Pancreas (tissue), 10 donors: ENCODE results near the gene AP5B1. TPM values are rescaled to one million over a fixed set of nuclear protein-coding genes. Genes with fewer than 3 reads are reported as not detected.

Experiments
- ATAC-seq, 4 donors: fragments of 200-7000 bp; cut with Tn5 transposase; one replicate each; pipeline versions ENCODE4 v1.8.0 to v1.9.1; 2020; ENCODE audit warnings: mild to moderate bottlenecking in 4 of 4, moderate library complexity in 4 of 4
- DNase-seq, 6 donors: peaks; one replicate each; pipeline ENCODE4 v3.0.0-alpha.2; 2020
- FAIRE-seq: peaks from 2 replicates; lab custom pipeline; 2012; peaks lifted over from hg19 to GRCh38; lab: Jason Lieb, UNC
- H3K27ac ChIP-seq, 4 donors: fragments of 200-600 bp; sonication (generic); 1 replicate in 3 of 4; 2 replicates in 1 of 4; pipeline versions ENCODE4 v1.5.0 to v1.8.0; 2020
- H3K27me3 ChIP-seq, 4 donors: fragments of 200-600 bp; one replicate each; pipeline ENCODE4 v1.8.0; 2021
- H3K36me3 ChIP-seq, 3 donors: fragments of 200-600 bp; sonication (generic) in 1 of 3; one replicate each; pipeline versions ENCODE4 v1.5.0 to v1.8.0; 2020 to 2021
- H3K4me1 ChIP-seq, 3 donors: fragments of 200-600 bp; one replicate each; pipeline ENCODE4 v1.8.0; 2021
- H3K4me3 ChIP-seq, 4 donors: fragments of 200-600 bp; sonication (generic) in 2 of 4; one replicate each; pipeline versions ENCODE4 v1.5.0 to v1.8.0; 2020 to 2021
- H3K9me3 ChIP-seq, 4 donors: fragments of 200-600 bp; one replicate each; pipeline ENCODE4 v1.8.0; 2021
- CTCF ChIP-seq, 4 donors: fragments of 200-600 bp; sonication (generic) in 3 of 4; IDR thresholded peaks; one replicate each; pipeline versions ENCODE4 v1.5.0 to v1.8.0; 2021; ENCODE audit warnings: antibody characterized with exemption in 4 of 4
- WGBS, 2 donors: extraction: QIAGEN DNeasy Blood & Tissue Kit; methylation state at CpG; one replicate each; pipeline ENCODE4 v1.1.7; 2013; 5-methylcytosine and 5-hydroxymethylcytosine counted together
- intact Hi-C, 3 donors: fragments of 100-400 bp; cut with DNase I; formaldehyde crosslinking; loops; one replicate each; pipeline versions ENCODE4 v1.11.1 to v1.14.2; 2022
- polyA plus RNA-seq, 2 donors: library from polyadenylated mRNA; stranded (reverse); fragments of 200-250 nt; gene quantifications; one replicate each; pipeline ENCODE4 v1.2.3, GENCODE V29; 2013
- total RNA-seq, 6 donors: library from RNA; stranded (reverse); fragmentation: NEBNext Ultra II Directional in 4 of 6; extraction: Animal tissue kit (Norgen Biotek cat#: 25700) in 4 of 6; gene quantifications; one replicate each; pipeline versions ENCODE4 v1.2.1 to v1.2.4, GENCODE V29; 2021 to 2023
- donor health status: healthy with polysubstance abuse.
- donor health status: DM: no; HTN: no; CAD: no; lungs with moderate emphysema.
- donor health status: DM: no; HTN: no; CAD: no.
- donor health status: control.
- donor health status: control.
- donor health status: Bipolar disorder and iron deficiency.
- donor health status: DM: yes; HTN: yes; CAD: no.
- donor health status: DM: no; HTN: no; CAD: no.
- donor health status: DM: no; HTN: no; CAD: no.
- donor health status: DM: yes; HTN: yes; CAD: no.

Gene AP5B1
- total and polyA plus RNA-seq, 8 donors, result 4.2 to 12.7 (median 11.1) TPM

- H3K27ac ChIP-seq, result peak overlapping the region; percentile 73 to 90 (median 84)
These were observed 632 bp downstream of the AP5B1 start for GRCh38 chr11:65779919-65780769.

GRCh38 chr11:65779669-65779918, 1.2 kb downstream of the AP5B1 start:
- 40 to 49% methylated on average over 9 to 12 of the region's 12 CpGs for WGBS, 2 donors
- TF ChIP-seq CTCF (IDR thresholded peaks at IDR 0.05), result no peak
- DNase-seq (no peak), ATAC-seq (peak; percentile 1 to 7 (median 2)), FAIRE-seq (no peak)
- intact Hi-C loops, result no loop called here
- Histone ChIP-seq H3K27ac (peak overlapping the region in 3 of 4 donors; percentile 73 to 85 (median 84)), H3K36me3 (peaks cover 0 to 6% (median 0%) of the 10 kb centered on the region in 3 donors), H3K9me3 (no peaks in the 10 kb centered on the region), H3K4me1 (peaks cover 11 to 35% (median 19%) of the 10 kb centered on the region in 3 donors), H3K27me3 (no peaks in the 10 kb centered on the region), H3K4me3 (peak overlapping the region; percentile 71 to 95 (median 87))

More at GRCh38 chr11:65779919-65780769, 632 bp downstream of the AP5B1 start:
- Histone ChIP-seq H3K36me3 (peaks cover 0 to 6% (median 0%) of the 10 kb centered on the region in 3 donors), H3K4me1 (peaks cover 11 to 35% (median 19%) of the 10 kb centered on the region in 3 donors), H3K9me3 (no peaks in the 10 kb centered on the region), H3K4me3 (peak overlapping the region; percentile 71 to 95 (median 87)), H3K27me3 (no peaks in the 10 kb centered on the region)
- DNase-seq, result peak; percentile 78 to 94 (median 89)
- intact Hi-C loops, result no loop called here
- TF ChIP-seq CTCF (IDR thresholded peaks at IDR 0.05), result peak; percentile 92 to 98 (median 96)
- 2% methylated on average over 48 to 76 of the region's 76 CpGs for WGBS, 2 donors
- no peak for FAIRE-seq
- peak; percentile 78 to 89 (median 86) for ATAC-seq

- ATAC-seq, result peak in 3 of 4 donors; percentile 0 to 3 (median 1)
- H3K27ac ChIP-seq, result peak overlapping the region in 3 of 4 donors; percentile 73 to 85 (median 84)
- intact Hi-C loops, result no loop called here
- H3K4me3 ChIP-seq, result peak overlapping the region; percentile 71 to 95 (median 87)
- H3K27me3 ChIP-seq, result no peaks in the 10 kb centered on the region
- peaks cover 11 to 35% (median 19%) of the 10 kb centered on the region in 3 donors for H3K4me1 ChIP-seq
- 59 to 63% methylated on average over 25 of the region's 25 CpGs for WGBS, 2 donors
- TF ChIP-seq CTCF (IDR thresholded peaks at IDR 0.05), result no peak
- DNase-seq, result peak in 5 of 6 donors; percentile 14 to 81 (median 30)
- no peak for FAIRE-seq
- peaks cover 0 to 6% (median 0%) of the 10 kb centered on the region in 3 donors for H3K36me3 ChIP-seq
- no peaks in the 10 kb centered on the region for H3K9me3 ChIP-seq
These were observed 1.7 kb downstream of the AP5B1 start for GRCh38 chr11:65778901-65779668.

- Histone ChIP-seq H3K27ac (peak overlapping the region in 1 of 4 donors; percentile 55), H3K4me3 (peak overlapping the region in 2 of 4 donors; percentile 83 to 95), H3K4me1 (peaks cover 11 to 35% (median 19%) of the 10 kb centered on the region in 3 donors), H3K9me3 (no peaks in the 10 kb centered on the region), H3K36me3 (peaks cover 0 to 6% (median 0%) of the 10 kb centered on the region in 3 donors), H3K27me3 (no peaks in the 10 kb centered on the region)
- ATAC-seq (no peak), DNase-seq (peak in 3 of 6 donors; percentile 53 to 81 (median 60)), FAIRE-seq (no peak)
- 76 to 81% methylated on average over 17 to 20 of the region's 20 CpGs for WGBS, 2 donors
- TF ChIP-seq CTCF (IDR thresholded peaks at IDR 0.05), result no peak
- intact Hi-C loops, result no loop called here
These were observed 2.3 kb downstream of the AP5B1 start for GRCh38 chr11:65778431-65778900.
